ENCODE data around the gene ADAMTS15. TPM values are rescaled to one million over a fixed set of nuclear protein-coding genes. Genes with fewer than 3 reads are reported as not detected.

ADAMTS15 gene
- total and polyA plus RNA-seq, 2 of the 4 experiments (the other 2 are of a cell fraction): 3.0 to 5.0 TPM

DNA sequence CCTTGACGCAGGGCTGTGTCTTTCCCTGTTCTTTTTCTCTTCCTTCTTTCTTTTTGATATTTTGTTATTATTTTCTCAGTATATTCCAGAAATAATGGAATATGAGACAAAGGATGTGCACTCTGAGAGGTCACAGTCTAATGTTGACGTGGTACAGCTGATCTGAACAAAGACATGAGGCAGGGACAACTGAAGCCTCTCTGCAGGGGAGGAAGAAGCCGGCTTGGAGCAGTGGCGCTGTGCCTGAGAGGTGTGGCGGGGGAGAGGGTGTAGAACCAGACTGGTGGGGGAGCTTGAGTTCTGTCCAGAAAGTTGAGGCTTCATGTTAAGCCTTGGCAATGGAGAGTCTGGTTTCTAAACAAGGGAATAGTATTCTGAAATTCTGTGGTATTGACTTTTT lies 34.7 kb downstream of the ADAMTS15 start:
- Histone ChIP-seq H3K14ac (replicated peaks; ENCODE audit: low read depth, low read length) (no peak overlapping the region), H3K4me2 (ENCODE audit: low read depth, low read length) (no peak overlapping the region), H2AFZ (replicated peaks; ENCODE audit: low read length, poor library complexity) (no peak overlapping the region), H3K27ac (ENCODE audit: insufficient read depth, low read length) (no peak overlapping the region), H2BK5ac (ENCODE audit: low read depth, low read length, poor library complexity, severe bottlenecking) (no peak overlapping the region), H4K20me1 (ENCODE audit: insufficient read depth, low read length) (no peaks in the 10 kb centered on the region), H4K91ac (ENCODE audit: insufficient read depth, low read depth, low read length) (peak overlapping the region; percentile 38; the same call in 1 of the 2 replicates), H3K4me1 (ENCODE audit: control insufficient read depth, insufficient read depth, low read length) (peaks cover 32% of the 10 kb centered on the region), H3K27me3 (ENCODE audit: control insufficient read depth, insufficient read depth, low read length) (no peaks in the 10 kb centered on the region), H3K23ac (ENCODE audit: low read depth, low read length) (no peak overlapping the region), H3K4ac (ENCODE audit: low read depth, low read length) (no peak overlapping the region), H4K5ac (ENCODE audit: low read depth, low read length) (peak overlapping the region; percentile 74), H2AK5ac (ENCODE audit: low read depth, low read length) (peak overlapping the region; percentile 48), H3K56ac (ENCODE audit: extremely low read depth, insufficient read depth, low read length) (no peak overlapping the region), H3K9ac (ENCODE audit: low read depth, low read length) (no peak overlapping the region), H3K4me3 (ENCODE audit: insufficient read depth, low read depth, low read length) (no peak overlapping the region), H3K79me1 (ENCODE audit: low read depth in 1 of 2, low read length in 2 of 2) (peaks cover 0 to 3% of the 10 kb centered on the region in 2 experiments; a peak in 1 of 4 replicates), H3K9me1 (ENCODE audit: insufficient read depth, low read length) (peaks cover 15% of the 10 kb centered on the region), H2AK9ac (replicated peaks; ENCODE audit: low read depth, low read length, poor library complexity) (no peak overlapping the region), H2BK120ac (ENCODE audit: low read depth, low read length) (peak overlapping the region; percentile 11; the same call in 1 of the 2 replicates), H4K8ac (ENCODE audit: low read depth in 2 of 2, low read length in 2 of 2) (peak overlapping the region in 1 of 2 experiments; percentile 14; a peak in 1 of 4 replicates), H2BK20ac (ENCODE audit: low read depth, low read length) (peak overlapping the region; percentile 28; the same call in 1 of the 2 replicates), H3K18ac (ENCODE audit: low read depth, low read length) (peak overlapping the region; percentile 61), H3K9me3 (ENCODE audit: control insufficient read depth, insufficient read depth, low read length) (0 out of 2 replicates have a peak, but pooled peaks cover 2% of the 10 kb centered on the region), H3K36me3 (ENCODE audit: control insufficient read depth, insufficient read depth, low read length) (no peaks in the 10 kb centered on the region; the same call in 1 of the 2 replicates), H2BK15ac (ENCODE audit: low read depth, low read length) (no peak overlapping the region)
- DNase-seq (no peak), ATAC-seq (ENCODE audit: low read depth) (no peak)
- intact Hi-C loops (cut with micrococcal nuclease) (no loop called here), dilution Hi-C loops (cut with HindIII; ENCODE audit: low sequenced_read_pairs, unreplicated experiment) (no loop called here), in situ Hi-C loops (cut with MboI; ENCODE audit: low sequenced_read_pairs) (no loop called here)
- POLR2A ChIA-PET (ENCODE audit: unreplicated experiment): no interaction called here
- BruUV-seq (replicated peaks): no TSS peak
- CTCF ChIA-PET: no interaction called here
- WGBS, 2 experiments (ENCODE audit: extremely low coverage in 2 of 2, insufficient read length in 1 of 2): 80% methylated on average over 4 of the region's 5 CpGs; no CpG with 5 or more reads in 1 of the 2 experiments
- no peak for TF ChIP-seq NFE2L2 (IDR thresholded peaks at IDR 0.05; ENCODE audit: low read depth, low read length)
- TF ChIP-seq RAD21 (IDR thresholded peaks at IDR 0.05; ENCODE audit: low read length): no peak
- no peak for TF ChIP-seq CHD1 (IDR thresholded peaks at IDR 0.05; ENCODE audit: low read depth, low read length)
- TF ChIP-seq MAFK (IDR thresholded peaks at IDR 0.05; ENCODE audit: low read depth, low read length): no peak
- no peak for TF ChIP-seq MAZ (IDR thresholded peaks at IDR 0.05; ENCODE audit: borderline replicate concordance, low read depth, low read length)
- TF ChIP-seq, protein P1, sequence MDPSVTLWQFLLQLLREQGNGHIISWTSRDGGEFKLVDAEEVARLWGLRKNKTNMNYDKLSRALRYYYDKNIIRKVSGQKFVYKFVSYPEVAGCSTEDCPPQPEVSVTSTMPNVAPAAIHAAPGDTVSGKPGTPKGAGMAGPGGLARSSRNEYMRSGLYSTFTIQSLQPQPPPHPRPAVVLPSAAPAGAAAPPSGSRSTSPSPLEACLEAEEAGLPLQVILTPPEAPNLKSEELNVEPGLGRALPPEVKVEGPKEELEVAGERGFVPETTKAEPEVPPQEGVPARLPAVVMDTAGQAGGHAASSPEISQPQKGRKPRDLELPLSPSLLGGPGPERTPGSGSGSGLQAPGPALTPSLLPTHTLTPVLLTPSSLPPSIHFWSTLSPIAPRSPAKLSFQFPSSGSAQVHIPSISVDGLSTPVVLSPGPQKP (IDR thresholded peaks at IDR 0.05; ENCODE audit: borderline replicate concordance, low read depth, low read length): no peak
- no peak for TF ChIP-seq RCOR1 (IDR thresholded peaks at IDR 0.05; ENCODE audit: insufficient replicate concordance, low read length)
- TF ChIP-seq, protein P2, sequence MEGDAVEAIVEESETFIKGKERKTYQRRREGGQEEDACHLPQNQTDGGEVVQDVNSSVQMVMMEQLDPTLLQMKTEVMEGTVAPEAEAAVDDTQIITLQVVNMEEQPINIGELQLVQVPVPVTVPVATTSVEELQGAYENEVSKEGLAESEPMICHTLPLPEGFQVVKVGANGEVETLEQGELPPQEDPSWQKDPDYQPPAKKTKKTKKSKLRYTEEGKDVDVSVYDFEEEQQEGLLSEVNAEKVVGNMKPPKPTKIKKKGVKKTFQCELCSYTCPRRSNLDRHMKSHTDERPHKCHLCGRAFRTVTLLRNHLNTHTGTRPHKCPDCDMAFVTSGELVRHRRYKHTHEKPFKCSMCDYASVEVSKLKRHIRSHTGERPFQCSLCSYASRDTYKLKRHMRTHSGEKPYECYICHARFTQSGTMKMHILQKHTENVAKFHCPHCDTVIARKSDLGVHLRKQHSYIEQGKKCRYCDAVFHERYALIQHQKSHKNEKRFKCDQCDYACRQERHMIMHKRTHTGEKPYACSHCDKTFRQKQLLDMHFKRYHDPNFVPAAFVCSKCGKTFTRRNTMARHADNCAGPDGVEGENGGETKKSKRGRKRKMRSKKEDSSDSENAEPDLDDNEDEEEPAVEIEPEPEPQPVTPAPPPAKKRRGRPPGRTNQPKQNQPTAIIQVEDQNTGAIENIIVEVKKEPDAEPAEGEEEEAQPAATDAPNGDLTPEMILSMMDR (conservative IDR thresholded peaks at IDR 0.05; ENCODE audit: low read depth, low read length): no peak
- TF ChIP-seq USF2 (IDR thresholded peaks at IDR 0.05; ENCODE audit: low read depth, low read length): no peak
- no peak for TF ChIP-seq POLR2A (IDR thresholded peaks at IDR 0.05; ENCODE audit: low read depth, low read length)
- TF ChIP-seq BHLHE40 (IDR thresholded peaks at IDR 0.05; ENCODE audit: low read depth, low read length): no peak
- TF ChIP-seq SMC3 (IDR thresholded peaks at IDR 0.05; ENCODE audit: low read depth, low read length): no peak
- TF ChIP-seq MXI1 (IDR thresholded peaks at IDR 0.05; ENCODE audit: borderline replicate concordance, low read depth, low read length): no peak
- TF ChIP-seq FOS (IDR thresholded peaks at IDR 0.05; ENCODE audit: low read depth, low read length): no peak
- no peak for TF ChIP-seq CEBPB (IDR thresholded peaks at IDR 0.05; ENCODE audit: low read depth, low read length)
- no peak for TF ChIP-seq RFX5 (IDR thresholded peaks at IDR 0.05; ENCODE audit: low read depth, low read length)

All from IMR-90 (cell line).